ENCODE measurements around the gene NMT1.
A peak's percentile ranks its signal among the peaks of the same experiment; 100 is the strongest.
"Not testable (repeated sequence)": the region's sequence is repeated elsewhere in the genome, so short reads cannot be mapped to it uniquely, and the experiment has no call there.

The NMT1 gene

GRCh38 chr17:45038728-45039634, 22.1 kb upstream of the NMT1 start:
- DNase-seq: no peak

GRCh38 chr17:45040459-45040858, 20.7 kb upstream of the NMT1 start:
- no peak for DNase-seq

- no peak for DNase-seq
These were observed 18.6 kb upstream of the NMT1 start for GRCh38 chr17:45042346-45043120.

- no peak for DNase-seq
These were observed 17.1 kb upstream of the NMT1 start for GRCh38 chr17:45043813-45044540.

GRCh38 chr17:45046537-45047125, 14.5 kb upstream of the NMT1 start:
- no peak for DNase-seq

GRCh38 chr17:45048795-45049563, 12.1 kb upstream of the NMT1 start:
- DNase-seq: no peak

- DNase-seq: peak; percentile 32
These were observed 10.5 kb upstream of the NMT1 start for GRCh38 chr17:45050481-45051059.

GRCh38 chr17:45051060-45051719, 9.9 kb upstream of the NMT1 start, which contains the start of gene DCAKD:
Gene DCAKD (minus strand): TSS chr17:45051632. CDS start chr17:45034885, 16,747 bp downstream.
- peak; percentile 92 for DNase-seq

- not testable (repeated sequence) for DNase-seq
These were observed 9.4 kb upstream of the NMT1 start for GRCh38 chr17:45051720-45052051.

- peak; percentile 61 for DNase-seq
These were observed 8.9 kb upstream of the NMT1 start for GRCh38 chr17:45052052-45052772.

- DNase-seq: no peak
These were observed 728 bp upstream of the NMT1 start for GRCh38 chr17:45060382-45060796.

GRCh38 chr17:45061606-45062205, 589 bp downstream of the NMT1 start:
- DNase-seq: no peak

- DNase-seq: no peak
These were observed 2.1 kb downstream of the NMT1 start for GRCh38 chr17:45063198-45063597.

GRCh38 chr17:45067637-45068036, 6.5 kb downstream of the NMT1 start:
- no peak for DNase-seq

GRCh38 chr17:45070001-45070400, 8.9 kb downstream of the NMT1 start:
- DNase-seq: no peak

GRCh38 chr17:45070809-45071208, 9.7 kb downstream of the NMT1 start:
- no peak for DNase-seq

- DNase-seq: no peak
These were observed 12.4 kb downstream of the NMT1 start for GRCh38 chr17:45073414-45074070.

GRCh38 chr17:45077643-45078042, 16.5 kb downstream of the NMT1 start:
- DNase-seq: no peak

- DNase-seq: no peak
These were observed 20.1 kb downstream of the NMT1 start for GRCh38 chr17:45081047-45081703.
